NCI-H748 treated with DMSO at 0.1 percent for 48 hours (cell line): ENCODE measurements around the gene LTBP1.
"Not testable (repeated sequence)": the region's sequence is repeated elsewhere in the genome, so short reads cannot be mapped to it uniquely, and the experiment has no call there.

ENCODE experiments used
- DNase-seq: peaks from one replicate; lab custom pipeline; 2025; lab: John Stamatoyannopoulos, UW

The LTBP1 gene

DNA sequence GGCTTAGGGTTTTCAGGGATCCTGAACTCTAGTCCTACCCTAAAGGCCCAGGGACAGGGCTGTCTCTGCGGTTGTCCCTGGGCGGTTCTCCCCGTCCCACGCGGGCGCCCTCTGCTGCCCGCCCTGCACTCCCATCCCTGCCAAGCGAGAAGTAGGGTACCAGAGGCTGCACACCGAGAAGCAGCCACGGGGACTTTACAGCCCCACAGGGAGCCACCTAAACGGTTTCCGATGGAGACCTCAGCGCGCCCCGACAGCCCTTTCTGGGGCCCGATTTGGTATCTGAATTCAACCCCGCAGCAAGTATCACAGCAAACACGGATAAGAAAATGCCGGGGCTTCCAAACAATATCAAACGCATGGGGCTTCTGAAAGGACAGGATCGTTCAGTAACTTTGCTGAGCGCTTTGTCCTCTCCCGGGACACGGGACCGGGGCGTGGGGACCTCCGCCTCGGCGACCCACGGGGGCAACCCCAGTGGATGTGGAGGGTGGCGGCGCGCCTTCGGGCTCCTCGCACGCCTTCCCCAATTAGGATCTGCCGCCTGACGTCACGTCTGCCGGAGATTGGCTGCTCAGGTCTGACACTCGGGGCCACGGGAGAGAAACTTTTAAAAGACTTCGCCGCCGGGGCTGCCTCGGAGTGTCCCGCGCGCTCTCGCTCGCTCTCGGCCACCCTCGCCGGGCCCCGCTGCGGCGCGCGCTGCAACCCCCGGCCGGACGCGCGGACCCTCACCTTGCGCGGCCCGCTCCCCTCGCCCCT, at the start of gene LTBP1:
LTBP1 (plus strand) TSS at position 640 of the 762 bp plus-strand sequence. CDS start 372 bp downstream, outside the sequence.
- DNase-seq, result no peak

DNA sequence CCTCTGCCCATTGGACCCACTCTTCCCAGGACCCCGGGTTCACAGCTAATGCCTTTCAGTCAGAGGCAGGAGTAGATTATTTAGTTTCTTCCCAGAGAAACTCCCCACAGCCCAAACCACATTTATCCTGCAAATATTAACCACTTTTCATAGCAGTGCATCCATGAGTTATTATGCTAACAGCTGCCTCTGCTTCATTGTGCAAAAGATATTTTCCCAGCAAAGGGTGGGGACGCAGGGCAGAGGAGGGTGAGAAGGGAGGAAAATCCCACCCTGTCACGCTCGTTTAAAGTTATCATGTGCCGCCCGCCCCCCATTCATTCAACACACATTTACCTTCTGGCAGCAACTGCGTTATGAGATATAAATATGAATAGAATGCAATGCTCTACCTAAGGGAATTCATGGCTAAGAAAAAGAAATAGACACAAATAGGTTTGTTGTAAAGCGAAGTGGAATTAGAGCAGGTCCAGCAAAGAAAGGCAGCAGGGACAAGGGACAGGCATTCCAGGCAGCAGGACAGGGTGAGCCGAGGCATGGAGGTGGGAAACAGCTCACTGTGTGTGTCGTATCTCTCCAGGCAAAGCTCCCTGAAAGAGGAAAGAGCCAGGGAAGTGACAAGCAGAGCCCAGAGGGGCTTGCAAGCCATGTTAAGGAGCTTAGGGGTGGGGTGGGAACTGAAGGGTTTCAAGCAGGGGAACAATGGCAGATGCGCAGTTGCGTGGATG, 46.3 kb upstream of the LTBP1 start:
- DNase-seq, result no peak

DNA sequence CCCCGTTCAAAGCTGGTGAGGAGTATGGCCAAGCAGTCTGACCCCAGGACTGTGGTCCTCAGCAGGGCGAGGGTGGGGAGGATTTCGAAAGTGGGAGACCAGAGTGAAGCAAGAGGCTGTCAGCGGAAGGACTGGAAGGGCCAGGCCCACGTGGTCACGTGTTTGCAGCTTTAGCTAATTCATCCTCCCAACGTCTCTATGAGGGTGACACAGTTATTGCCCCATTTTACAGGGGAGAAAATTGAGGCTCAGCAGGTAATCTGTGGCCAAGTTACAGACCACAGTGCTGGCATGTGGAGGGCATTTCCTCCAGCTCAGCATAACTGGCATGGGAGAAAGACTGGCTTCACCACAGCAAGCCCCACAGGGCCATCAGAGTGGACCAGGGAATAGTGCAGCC, 45.4 kb upstream of the LTBP1 start:
- no peak for DNase-seq

DNA sequence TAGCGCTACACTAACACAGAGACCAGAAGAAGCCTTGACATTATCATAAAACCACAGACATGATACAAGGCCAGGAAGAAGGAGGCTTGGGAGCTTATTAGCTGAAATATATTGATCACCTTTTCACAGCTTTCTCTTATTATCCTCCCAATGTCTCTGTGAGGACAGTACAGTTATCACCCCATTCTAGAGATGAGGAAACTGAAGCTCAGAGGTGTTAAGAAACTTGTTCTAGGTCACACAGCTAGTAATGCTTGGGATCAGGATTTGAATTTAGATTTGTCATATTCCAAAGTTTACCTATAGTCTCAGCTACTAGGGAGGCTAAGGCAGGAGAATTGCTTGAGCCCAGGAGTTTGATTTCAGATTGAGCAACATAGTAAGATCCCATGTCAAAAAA, 44.6 kb upstream of the LTBP1 start:
- DNase-seq, result no peak

DNA sequence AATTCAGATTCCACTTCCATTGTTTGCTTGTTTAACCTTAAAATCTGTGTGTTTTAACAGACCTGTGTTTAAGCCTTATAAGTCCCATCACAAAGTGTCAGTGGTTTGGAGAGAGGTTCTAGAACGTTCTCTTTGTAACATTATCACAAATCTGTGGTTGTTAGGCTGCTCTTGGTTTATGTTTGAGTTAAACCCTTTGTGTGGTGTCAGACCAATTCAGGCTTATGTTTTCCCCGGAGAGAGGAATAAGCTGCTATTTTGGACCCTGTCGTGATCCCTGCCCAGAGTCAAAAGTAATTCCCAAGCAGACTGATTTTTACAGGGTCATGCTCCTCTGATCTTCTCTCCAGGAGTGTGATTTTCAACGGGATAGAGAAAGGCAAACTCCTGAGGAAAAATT, 43.8 kb upstream of the LTBP1 start:
- no peak for DNase-seq

DNA sequence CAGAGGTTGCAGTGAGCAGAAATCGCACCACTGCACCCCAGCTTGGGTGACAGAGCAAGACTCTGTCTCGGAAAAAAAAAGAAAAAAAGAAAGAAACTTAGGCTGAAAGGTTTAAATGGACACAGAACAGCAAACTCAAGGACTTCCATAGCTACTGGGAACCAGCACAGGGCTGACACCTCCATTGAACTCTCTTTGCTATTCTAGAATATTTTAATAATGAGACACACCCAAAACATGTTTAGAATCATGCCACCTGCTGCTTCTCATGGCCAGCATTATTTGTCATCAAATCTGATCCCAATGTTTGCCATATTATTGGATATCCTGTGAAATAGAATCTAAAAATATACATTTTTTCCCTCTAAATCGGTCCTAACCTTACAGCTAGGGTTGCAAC, 42.7 kb upstream of the LTBP1 start:
- no peak for DNase-seq

GRCh38 chr2:32904751-32905150, 42.0 kb upstream of the LTBP1 start:
- no peak for DNase-seq

GRCh38 chr2:32905270-32905669, 41.5 kb upstream of the LTBP1 start:
- no peak for DNase-seq

GRCh38 chr2:32910883-32911598, 35.7 kb upstream of the LTBP1 start:
- DNase-seq, result no peak

DNA sequence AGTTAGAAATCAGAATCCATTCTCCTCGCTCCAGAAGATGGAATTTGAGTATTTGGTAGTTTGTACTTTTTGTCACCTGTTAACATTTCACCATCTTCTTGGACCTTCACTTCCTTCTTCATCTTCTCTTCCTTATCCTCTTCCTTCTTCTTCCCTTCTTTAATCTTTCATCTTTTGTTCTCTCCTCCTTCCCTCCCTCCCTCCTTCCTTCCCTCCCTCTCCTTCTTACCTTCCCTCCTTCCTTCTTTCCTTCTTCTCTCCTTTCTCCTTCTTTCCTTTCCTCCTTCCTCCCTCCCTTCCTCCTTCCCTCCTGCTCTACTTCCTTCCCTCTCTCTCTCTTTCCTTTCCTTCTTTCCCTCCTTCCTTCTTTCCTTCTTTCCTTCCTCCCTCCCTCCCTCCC, 31.1 kb upstream of the LTBP1 start:
- no peak for DNase-seq

DNA sequence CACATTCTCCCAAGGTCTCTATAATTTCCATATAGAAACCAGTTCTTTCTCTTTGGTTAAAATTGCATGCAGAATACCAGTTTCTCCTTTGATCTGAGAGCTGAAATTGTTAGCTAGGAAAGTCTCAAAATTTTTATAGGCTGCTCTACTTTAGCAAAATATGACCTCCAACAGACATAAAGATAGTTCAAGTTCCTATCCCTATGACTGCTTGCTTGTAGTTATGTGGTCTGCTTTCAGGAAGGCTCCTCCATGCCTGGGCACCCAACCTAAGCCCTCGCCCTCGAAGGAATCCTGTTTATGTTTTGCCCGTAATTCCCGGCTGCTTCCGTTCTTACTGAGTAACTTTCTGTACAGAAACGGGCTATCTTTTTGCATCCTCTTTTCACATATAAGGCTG, 28.0 kb upstream of the LTBP1 start:
- DNase-seq, result no peak

DNA sequence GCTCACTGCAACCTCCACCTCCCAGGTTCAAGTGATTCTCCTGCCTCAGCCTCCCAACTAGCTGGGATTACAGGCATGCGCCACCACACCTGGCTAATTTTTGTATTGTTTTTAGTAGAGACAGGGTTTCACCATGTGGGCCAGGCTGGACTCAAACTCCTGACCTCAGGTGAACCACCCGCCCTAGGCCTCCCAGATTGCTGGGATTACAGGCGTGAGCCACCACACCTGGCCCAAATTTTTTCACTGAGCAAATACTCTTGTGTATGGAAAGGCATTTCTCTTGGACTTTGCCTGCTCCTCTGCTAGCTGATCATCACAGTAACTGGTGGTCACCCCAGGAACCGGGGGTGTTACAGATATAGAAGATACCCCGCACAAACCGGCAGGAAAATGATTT, 26.9 kb upstream of the LTBP1 start:
- not testable (repeated sequence) for DNase-seq

GRCh38 chr2:32921486-32921885, 25.3 kb upstream of the LTBP1 start:
- DNase-seq, result not testable (repeated sequence)

GRCh38 chr2:32922501-32922900, 24.3 kb upstream of the LTBP1 start:
- DNase-seq, result no peak

GRCh38 chr2:32923109-32923508, 23.6 kb upstream of the LTBP1 start:
- no peak for DNase-seq

DNA sequence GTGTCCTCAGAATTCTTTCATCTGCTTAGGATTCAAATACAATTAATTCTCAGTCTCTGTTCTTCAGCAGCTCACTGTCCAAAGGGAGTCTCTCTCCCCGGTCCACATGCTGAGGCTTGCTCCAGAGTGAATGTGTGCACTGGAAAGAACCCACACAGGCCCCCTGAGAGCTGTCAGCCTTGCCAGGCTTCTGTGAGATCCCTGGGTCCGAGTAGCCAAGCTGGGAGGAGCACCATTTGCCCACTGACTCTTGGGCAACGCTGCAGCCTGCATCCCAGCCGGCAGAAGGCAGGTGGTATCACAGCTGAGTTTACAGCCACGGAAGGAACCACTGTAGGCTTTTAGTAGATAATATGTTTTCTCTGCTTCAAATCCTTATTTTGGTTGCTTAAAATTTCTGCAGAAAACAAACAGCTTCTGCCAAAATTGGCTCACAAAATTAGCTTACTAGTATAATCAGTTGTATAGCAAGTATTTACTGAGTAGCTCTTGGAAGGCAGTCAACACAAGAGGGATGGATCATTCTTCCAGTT, 21.4 kb upstream of the LTBP1 start:
- no peak for DNase-seq

DNA sequence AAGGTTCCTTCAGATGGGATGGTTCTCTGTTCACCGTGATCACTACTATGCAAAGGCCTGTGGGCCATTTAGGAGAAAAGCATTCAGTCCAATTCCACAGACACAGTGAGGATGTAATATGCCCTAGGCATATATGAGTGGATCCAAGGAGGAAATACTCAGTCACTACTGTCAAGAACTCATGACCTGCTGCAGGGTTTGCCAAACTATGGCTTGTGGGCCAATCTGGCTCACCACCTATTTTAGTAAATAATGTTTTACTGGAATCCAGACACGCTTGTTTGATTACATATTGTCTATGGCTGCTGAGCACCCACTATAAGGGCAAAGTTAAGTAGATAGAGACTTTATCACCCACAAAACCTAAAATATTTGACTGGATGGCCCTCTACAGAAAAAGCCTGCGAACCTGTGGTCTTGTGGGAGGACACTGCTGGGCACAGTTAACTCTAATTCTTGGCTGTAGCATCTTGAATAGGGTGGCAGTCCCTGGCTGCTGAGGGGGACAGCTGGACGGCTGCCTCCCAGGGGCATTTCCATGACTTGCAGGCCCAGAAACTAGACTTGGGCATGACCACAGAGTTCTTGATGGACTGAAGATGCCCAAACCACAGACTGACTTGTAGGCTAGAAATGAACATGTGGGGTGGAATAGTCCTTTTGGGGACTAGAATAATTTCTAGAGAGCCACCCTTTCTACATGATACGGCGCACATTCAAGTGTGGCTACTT, 20.6 kb upstream of the LTBP1 start:
- DNase-seq, result no peak

- no peak for DNase-seq
These were observed 20.1 kb upstream of the LTBP1 start for GRCh38 chr2:32926708-32927084.

DNA sequence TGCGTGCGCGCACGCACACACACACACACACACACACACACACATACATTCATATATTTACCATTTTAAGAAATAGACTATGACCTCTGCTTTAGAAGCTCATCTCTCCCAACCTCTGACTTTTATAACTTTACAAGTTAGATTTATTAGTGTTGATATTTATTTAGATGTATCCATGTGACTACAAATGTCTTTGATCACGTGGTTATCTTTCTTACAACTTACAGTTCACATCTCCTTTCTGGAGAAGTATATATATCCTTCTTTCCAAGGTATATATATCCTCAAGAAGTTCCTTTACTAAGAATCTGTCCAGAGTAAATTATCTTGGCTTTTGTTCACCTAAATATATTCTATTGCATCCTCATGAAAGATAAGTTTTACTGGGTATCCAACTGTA, 16.3 kb upstream of the LTBP1 start:
- DNase-seq, result no peak

- no peak for DNase-seq
These were observed 15.2 kb upstream of the LTBP1 start for GRCh38 chr2:32931519-32931918.

- no peak for DNase-seq
These were observed 14.6 kb upstream of the LTBP1 start for GRCh38 chr2:32931945-32932709.
